Large intestine (tissue), 3 donors: Measurements from ENCODE around the gene TELO2. TPM values are rescaled to one million over a fixed set of nuclear protein-coding genes. Genes with fewer than 3 reads are reported as not detected.

Source experiments
- DNase-seq, 2 donors: peaks; one replicate each; pipeline versions ENCODE4 v3.0.0 to v3.0.0-alpha.2; 2013
- H3K27ac ChIP-seq: one replicate; pipeline ENCODE4 v1.5.1; 2013; ENCODE audit warnings: low read length
- H3K27me3 ChIP-seq: 2 replicates; pipeline ENCODE4 v1.6.1; 2013; ENCODE audit warnings: low read length; ENCODE audit not compliant: control insufficient read depth, insufficient read depth
- H3K36me3 ChIP-seq: 2 replicates; pipeline ENCODE4 v1.6.1; 2013; ENCODE audit warnings: low read length; ENCODE audit not compliant: control insufficient read depth, insufficient read depth
- H3K4me1 ChIP-seq: one replicate; pipeline ENCODE4 v1.6.1; 2013; ENCODE audit warnings: low read length; ENCODE audit not compliant: control insufficient read depth, insufficient read depth
- H3K4me3 ChIP-seq: one replicate; pipeline ENCODE4 v1.5.1; 2013; ENCODE audit warnings: low read length
- H3K9me3 ChIP-seq: one replicate; pipeline ENCODE4 v1.6.1; 2013; ENCODE audit warnings: mild to moderate bottlenecking, low read depth, low read length, moderate library complexity; ENCODE audit not compliant: control insufficient read depth
- WGBS: methylation state at CpG from one replicate; pipeline ENCODE4 v1.1.5; 2013; ENCODE audit warnings: low lambda C conversion rate; ENCODE audit not compliant: insufficient coverage; 5-methylcytosine and 5-hydroxymethylcytosine counted together
- polyA plus RNA-seq: library from polyadenylated mRNA; unstranded; fragments of 120-200 nt; gene quantifications from one replicate; pipeline ENCODE4 v1.2.1, GENCODE V29; 2013

The TELO2 gene
- polyA plus RNA-seq, 1 donor: 50.1 TPM

DNA sequence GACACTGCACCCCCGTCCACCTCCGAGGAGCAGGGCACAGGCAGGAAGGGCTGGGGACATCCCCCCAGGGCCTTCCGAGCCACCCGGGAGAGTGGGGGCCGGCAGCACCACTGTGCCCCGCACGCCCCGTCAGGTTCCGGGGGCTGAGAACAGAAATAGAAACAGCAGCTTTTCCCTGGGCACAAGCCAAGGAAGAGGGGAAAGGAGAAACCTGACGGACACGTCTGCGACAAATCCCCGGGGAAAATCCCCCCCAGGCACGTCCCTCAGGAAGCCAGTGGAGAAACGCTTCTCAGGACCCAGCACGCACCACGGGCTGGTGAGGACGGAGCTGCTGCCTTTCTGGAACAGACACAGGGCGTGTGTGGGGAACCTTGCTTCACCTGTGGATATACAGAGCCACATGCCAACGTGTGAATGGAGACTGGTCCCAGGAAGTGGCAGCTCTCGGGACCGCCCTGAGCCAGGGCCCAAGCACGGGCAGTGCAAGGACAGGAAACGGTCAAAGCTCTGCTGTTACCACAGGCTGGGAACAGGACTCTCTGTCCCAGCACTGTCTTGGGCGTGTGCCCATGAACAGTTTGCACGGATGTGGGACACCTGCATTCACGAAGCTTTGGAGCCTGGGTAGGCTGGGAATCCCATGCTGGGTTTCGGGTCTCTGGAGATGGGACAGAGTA lies 39.1 kb downstream of the TELO2 start:
- no peaks in the 10 kb centered on the region for H3K9me3 ChIP-seq
- H3K36me3 ChIP-seq: peaks cover 13% of the 10 kb centered on the region
- no peaks in the 10 kb centered on the region for H3K27me3 ChIP-seq
- DNase-seq: no peak
- WGBS: no CpG with 5 or more reads among the region's 28 CpGs
- H3K27ac ChIP-seq: peak overlapping the region; percentile 73
- no peak overlapping the region for H3K4me3 ChIP-seq
- H3K4me1 ChIP-seq: peaks cover 16% of the 10 kb centered on the region

DNA sequence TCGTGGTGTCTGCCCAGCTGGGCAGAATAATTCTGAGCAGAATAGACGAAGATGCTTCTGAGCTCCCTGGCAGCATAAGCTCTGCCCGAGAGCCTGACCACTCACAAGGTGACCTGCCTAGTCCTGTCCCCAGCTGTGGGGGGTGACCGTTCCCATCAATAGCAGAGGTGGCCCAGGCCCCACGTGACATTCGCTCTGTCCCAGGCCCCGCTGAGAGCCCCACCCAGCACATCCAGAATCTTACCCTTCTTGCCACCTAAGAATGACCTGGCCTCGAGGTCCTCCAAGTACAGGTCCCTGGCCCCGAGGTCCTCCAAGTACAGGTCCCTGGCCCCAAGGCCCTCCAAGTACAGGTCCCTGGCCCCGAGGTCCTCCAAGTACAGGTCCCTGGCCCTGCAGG lies 39.6 kb downstream of the TELO2 start:
- WGBS: no CpG with 5 or more reads among the region's 10 CpGs
- no peak overlapping the region for H3K4me3 ChIP-seq
- peaks cover 15% of the 10 kb centered on the region for H3K36me3 ChIP-seq
- H3K9me3 ChIP-seq: no peaks in the 10 kb centered on the region
- H3K27me3 ChIP-seq: no peaks in the 10 kb centered on the region
- no peak for DNase-seq
- peaks cover 16% of the 10 kb centered on the region for H3K4me1 ChIP-seq
- H3K27ac ChIP-seq: peak overlapping the region; percentile 73

DNA sequence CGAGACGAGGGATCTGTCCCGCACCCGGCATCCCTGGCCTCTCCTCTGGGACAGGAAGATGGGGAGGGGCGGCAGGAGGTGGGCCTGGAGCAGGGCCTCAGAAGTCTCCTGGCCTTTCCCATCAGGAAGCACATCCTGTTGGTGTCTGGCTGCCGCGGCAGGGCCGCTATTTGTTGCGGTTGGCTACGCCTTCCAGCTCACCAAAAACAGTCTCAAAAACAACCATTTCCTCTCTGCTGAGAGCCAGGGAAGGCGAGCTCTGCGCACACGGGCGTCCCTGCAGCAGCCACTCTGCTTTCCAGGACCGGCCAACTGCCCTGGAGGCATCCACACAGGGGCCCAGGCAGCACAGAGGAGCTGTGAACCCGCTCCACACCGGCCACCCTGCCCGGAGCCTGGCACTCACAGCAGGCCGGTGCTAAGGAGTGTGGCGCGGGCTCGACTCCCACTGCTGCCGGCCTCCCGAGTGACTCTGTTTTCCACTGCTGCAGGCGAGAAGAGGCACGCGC lies 40.3 kb downstream of the TELO2 start, which contains the start of gene TMEM204:
Gene TMEM204, plus strand, starts transcription at position 224 of the 509 bp plus-strand sequence. CDS start 610 bp downstream, outside the sequence.
- Histone ChIP-seq H3K4me3 (peak within 1 kb of the TSS; percentile 46), H3K9me3 (no peaks in the 10 kb centered on the region), H3K27me3 (no peaks in the 10 kb centered on the region), H3K27ac (peak within 1 kb of the TSS; percentile 73), H3K4me1 (peaks cover 16% of the 10 kb centered on the region), H3K36me3 (peaks cover 20% of the 10 kb centered on the region)
- no CpG with 5 or more reads among the region's 27 CpGs for WGBS
- DNase-seq: peak; percentile 43 to 55

DNA sequence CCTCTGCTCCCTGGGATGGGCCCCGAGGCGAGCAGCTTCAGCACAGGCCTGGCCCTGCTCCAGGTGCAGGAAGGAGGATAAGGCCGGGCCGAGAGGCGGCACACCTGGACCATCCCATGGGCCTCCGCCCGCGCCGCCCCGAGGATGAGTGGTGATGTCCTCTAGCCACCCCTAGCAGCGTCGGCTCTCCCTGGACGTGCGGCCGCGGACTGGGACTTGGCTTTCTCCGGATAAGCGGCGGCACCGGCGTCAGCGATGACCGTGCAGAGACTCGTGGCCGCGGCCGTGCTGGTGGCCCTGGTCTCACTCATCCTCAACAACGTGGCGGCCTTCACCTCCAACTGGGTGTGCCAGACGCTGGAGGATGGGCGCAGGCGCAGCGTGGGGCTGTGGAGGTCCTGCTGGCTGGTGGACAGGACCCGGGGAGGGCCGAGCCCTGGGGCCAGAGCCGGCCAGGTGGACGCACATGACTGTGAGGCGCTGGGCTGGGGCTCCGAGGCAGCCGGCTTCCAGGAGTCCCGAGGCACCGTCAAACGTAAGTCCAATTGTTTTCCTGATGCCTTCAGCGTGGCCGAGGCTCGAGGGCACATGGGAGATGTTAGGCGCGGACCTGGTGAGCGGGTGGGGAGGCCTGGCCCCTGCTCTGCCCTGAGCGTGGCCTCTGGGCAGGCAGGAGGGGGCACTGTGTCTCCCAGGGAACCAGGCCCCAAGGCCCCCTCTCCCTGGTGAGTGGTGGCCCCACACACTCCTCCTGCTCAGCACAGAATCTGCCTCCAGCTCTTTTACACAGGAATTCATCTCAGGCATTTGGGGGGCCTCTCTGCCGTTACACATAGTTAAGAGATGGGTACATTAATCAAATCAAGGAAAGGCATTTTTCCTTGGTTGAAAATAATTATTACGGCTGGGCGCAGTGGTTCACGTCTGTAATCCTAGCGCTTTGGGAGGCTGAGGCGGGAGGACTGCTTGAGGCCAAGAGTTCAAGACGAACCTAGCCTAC lies 41.2 kb downstream of the TELO2 start:
- Histone ChIP-seq H3K9me3 (no peaks in the 10 kb centered on the region), H3K27me3 (no peaks in the 10 kb centered on the region), H3K36me3 (peaks cover 27% of the 10 kb centered on the region), H3K4me3 (peak overlapping the region; percentile 46), H3K4me1 (peaks cover 16% of the 10 kb centered on the region), H3K27ac (peak overlapping the region; percentile 73)
- WGBS: no CpG with 5 or more reads among the region's 57 CpGs
- DNase-seq: no peak

DNA sequence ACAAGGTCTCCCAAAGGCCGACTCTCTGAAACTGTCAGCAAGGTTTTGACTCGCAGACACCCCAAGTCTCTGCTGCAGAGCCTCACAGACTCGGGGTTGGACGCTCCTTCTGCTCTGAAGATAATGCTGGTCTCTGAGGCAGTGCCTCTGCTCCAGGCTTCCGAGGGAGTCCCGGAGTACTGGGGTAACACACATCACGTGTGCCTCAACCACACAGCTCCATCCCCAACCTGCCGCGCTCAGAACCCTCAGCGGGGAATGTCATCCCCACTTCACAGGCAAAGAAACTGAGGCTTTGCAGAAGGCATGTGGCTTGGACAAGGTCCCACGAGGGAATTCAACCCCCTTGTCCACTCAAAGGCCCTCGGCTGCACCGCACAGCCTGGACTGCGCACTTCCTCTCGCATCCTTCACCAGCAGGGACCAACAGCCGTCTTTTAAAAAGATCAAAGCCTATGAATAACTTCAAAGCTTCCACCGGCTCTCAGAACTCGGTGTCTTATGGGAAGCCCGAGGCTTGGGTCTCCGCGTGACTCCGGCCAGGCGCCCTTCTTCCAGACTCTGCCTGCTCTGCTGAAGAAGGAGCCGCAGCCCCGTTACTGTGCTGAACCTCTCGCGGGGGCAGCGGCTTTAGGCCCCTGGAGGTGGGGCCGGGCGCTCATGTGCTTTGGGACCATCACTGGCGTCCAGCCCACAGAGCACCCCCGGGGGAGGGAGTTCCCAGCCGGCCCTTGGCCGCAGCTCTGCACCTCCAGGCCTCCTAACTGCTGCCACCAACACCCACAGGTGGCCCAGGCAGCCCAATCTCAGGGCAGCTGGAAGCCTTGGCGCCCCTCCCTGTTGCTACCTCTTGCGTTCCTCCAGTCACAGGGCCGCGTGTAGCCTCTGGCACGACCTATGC lies 42.5 kb downstream of the TELO2 start:
- Histone ChIP-seq H3K27ac (no peak overlapping the region), H3K4me1 (peaks cover 16% of the 10 kb centered on the region), H3K9me3 (no peaks in the 10 kb centered on the region), H3K36me3 (peaks cover 38% of the 10 kb centered on the region), H3K27me3 (no peaks in the 10 kb centered on the region), H3K4me3 (peak overlapping the region; percentile 46)
- DNase-seq: no peak
- no CpG with 5 or more reads among the region's 39 CpGs for WGBS

DNA sequence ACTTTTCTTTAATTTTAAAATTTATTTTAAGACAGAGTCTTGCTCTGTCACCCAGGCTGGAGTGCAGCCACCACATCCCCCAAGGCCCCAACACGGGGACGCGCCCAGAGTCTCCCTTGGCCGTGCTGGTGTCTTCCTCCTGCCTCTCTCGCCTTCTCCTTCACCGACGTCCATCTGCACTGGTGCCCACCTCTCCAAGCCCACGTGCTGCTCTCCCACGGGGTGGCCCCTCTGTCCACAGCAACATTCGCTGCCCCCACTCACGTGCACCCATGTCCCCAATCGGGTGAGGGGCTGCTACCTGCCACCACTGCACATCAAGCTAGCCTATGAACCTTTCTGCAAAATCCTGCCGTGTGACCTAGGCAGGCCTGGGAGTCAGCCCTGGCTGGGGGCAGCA lies 43.4 kb downstream of the TELO2 start:
- no peaks in the 10 kb centered on the region for H3K9me3 ChIP-seq
- no peak overlapping the region for H3K27ac ChIP-seq
- no peak overlapping the region for H3K4me3 ChIP-seq
- no peaks in the 10 kb centered on the region for H3K27me3 ChIP-seq
- H3K4me1 ChIP-seq: peaks cover 11% of the 10 kb centered on the region
- 100% methylated on average over 2 of the region's 13 CpGs for WGBS
- H3K36me3 ChIP-seq: peaks cover 43% of the 10 kb centered on the region
- no peak for DNase-seq

DNA sequence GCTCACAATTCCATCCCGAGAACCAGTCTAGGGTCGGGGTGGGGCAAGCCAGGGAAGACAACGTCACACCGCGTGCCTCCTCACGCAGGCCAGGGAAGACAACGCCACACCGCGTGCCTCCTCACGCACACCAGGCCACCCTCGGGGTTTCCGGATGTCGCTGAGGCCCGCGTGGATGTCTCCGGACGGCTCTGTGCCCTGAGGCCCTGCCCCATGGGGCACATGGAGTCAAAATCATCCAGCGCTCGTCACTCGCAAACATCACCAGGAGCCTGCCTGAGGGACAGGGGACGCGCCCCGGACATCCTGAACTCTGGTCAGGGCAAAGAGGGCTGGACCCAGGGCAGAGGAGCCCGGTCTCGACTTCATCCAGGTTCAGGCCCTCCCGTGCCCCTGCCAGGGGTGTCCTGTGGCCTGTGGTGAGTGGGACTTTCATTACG lies 44.0 kb downstream of the TELO2 start:
- Histone ChIP-seq H3K4me3 (no peak overlapping the region), H3K9me3 (no peaks in the 10 kb centered on the region), H3K36me3 (peaks cover 49% of the 10 kb centered on the region), H3K27me3 (no peaks in the 10 kb centered on the region), H3K27ac (no peak overlapping the region), H3K4me1 (peaks cover 6% of the 10 kb centered on the region)
- DNase-seq: no peak
- WGBS: no CpG with 5 or more reads among the region's 27 CpGs

DNA sequence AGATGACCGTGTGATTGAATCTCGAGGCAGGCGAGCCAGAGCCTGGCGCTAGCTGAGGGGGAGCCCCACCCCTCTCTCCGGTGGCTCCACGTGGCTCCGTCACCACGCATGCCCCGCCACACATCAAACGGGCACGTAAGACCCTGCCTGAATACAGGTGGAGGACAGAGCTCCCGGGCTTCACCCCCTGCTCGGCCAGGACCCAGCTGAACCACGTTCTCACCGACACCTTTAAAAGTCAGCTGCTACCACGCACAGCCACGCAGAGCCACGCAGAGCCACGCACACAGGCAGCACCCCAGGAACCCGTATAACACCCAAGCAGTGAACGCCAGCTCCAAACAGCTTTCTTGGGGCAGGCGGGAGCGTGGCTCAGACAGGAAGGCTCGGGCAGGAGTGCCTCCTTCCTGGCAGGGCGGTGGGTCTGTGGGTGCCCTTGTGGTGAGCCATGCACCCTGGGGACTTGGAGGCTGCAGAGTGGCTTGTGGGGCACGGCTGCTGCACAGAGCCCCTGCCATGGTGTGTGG lies 44.7 kb downstream of the TELO2 start:
- peaks cover 5% of the 10 kb centered on the region for H3K4me1 ChIP-seq
- H3K27ac ChIP-seq: no peak overlapping the region
- peaks cover 55% of the 10 kb centered on the region for H3K36me3 ChIP-seq

DNA sequence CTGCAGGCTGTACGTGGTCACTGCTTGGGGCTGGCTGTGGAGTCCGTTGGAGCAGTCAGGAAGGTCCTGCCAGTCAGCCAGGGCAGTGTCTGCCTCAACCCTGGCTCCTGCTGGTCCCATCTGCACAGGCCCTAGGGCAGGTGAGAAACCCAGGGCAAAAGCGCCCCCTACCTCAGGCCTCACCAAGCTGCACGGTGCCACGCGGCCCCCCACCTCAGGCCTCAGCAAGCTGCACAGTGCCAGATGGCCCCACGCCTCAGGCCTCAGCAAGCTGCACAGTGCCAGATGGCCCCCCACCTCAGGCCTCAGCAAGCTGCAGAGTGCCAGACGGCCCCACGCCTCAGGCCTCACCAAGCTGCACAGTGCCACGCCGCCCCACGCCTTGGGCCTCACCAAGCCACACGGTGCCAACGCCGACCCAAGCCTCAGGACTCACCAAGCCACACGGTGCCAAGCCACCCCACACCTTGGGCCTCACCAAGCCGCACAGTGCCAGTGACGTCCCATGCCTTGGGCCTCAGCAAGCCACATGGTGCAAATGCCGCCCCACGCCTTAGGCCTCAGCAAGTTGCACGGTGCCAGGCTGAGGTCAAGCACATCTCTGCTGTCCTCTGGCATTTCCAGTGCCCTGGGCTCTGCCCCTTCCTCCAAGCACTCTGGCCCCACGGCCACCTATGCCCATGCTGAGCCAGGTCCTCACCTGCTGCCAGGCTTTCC lies 45.8 kb downstream of the TELO2 start:
- no CpG with 5 or more reads among the region's 22 CpGs for WGBS
- no peak for DNase-seq
- no peaks in the 10 kb centered on the region for H3K9me3 ChIP-seq
- no peak overlapping the region for H3K4me3 ChIP-seq
- H3K4me1 ChIP-seq: peaks cover 5% of the 10 kb centered on the region
- H3K27ac ChIP-seq: no peak overlapping the region
- peaks cover 56% of the 10 kb centered on the region for H3K36me3 ChIP-seq
- no peaks in the 10 kb centered on the region for H3K27me3 ChIP-seq

More for the DNA sequence above, 44.7 kb downstream of the TELO2 start:
- H3K27me3 ChIP-seq: no peaks in the 10 kb centered on the region
- DNase-seq: no peak
- no peak overlapping the region for H3K4me3 ChIP-seq
- no CpG with 5 or more reads among the region's 26 CpGs for WGBS
- no peaks in the 10 kb centered on the region for H3K9me3 ChIP-seq
